Testis (tissue), 2 donors: ENCODE measurements around the gene SOX18.

Experiments
- CTCF ChIP-seq, 3 experiments: fragments of 450-650 bp in 2 of 3; fragments of 200-600 bp in 1 of 3; sonication (generic) in 1 of 3; IDR thresholded peaks; one replicate each; pipeline ENCODE4 v1.5.1; 2016 to 2019; ENCODE audit warnings: antibody characterized with exemption in 3 of 3, mild to moderate bottlenecking in 2 of 3, moderate library complexity in 1 of 3
- POLR2A ChIP-seq: fragments of 450-650 bp; IDR thresholded peaks from one replicate; pipeline ENCODE4 v1.6.1; 2017; ENCODE audit warnings: antibody characterized with exemption, mild to moderate bottlenecking, moderate library complexity

GRCh38 chr20:64080813-64081623 is 31.6 kb upstream of the SOX18 start:
- no peak for TF ChIP-seq CTCF (IDR thresholded peaks at IDR 0.05)
- no peak for TF ChIP-seq POLR2A
